K562 (cell line): ENCODE data around the gene MTHFS. TPM values are rescaled to one million over a fixed set of nuclear protein-coding genes. Genes with fewer than 3 reads are reported as not detected.
A peak's percentile ranks its signal among the peaks of the same experiment; 100 is the strongest.

ENCODE experiments used
- BCOR ChIP-seq: fragments of 450-650 bp; IDR thresholded peaks from 2 replicates; pipeline ENCODE4 v1.6.1; 2016
- BRCA1 ChIP-seq, 2 experiments: fragments of 450-650 bp in 1 of 2; sonication (generic) in 1 of 2; formaldehyde crosslinking in 1 of 2; IDR thresholded peaks; 2 replicates each; pipeline versions ENCODE4 v1.5.0 to v1.6.1; 2017 to 2020; ENCODE audit warnings: mild to moderate bottlenecking in 1 of 2, missing genetic modification reagents in 1 of 2
- CXXC5 ChIP-seq: fragments of 250-450 bp; sonication (Bioruptor Pico); IDR thresholded peaks from 2 replicates; pipeline ENCODE4 v1.8.0; 2022; ENCODE audit warnings: inconsistent platforms, mild to moderate bottlenecking, moderate library complexity
- EP400 ChIP-seq: fragments of 450-650 bp; IDR thresholded peaks from 2 replicates; pipeline ENCODE4 v1.6.1; 2017; ENCODE audit warnings: antibody characterized with exemption, mild to moderate bottlenecking, moderate library complexity
- ETS2 ChIP-seq: IDR thresholded peaks from 2 replicates; pipeline ENCODE4 v1.6.1; 2016; ENCODE audit warnings: borderline replicate concordance, missing genetic modification characterization, mild to moderate bottlenecking, moderate library complexity, missing compliant biosample characterization; ENCODE audit not compliant: poor library complexity, severe bottlenecking
- FOS ChIP-seq: IDR thresholded peaks from 3 replicates; pipeline ENCODE4 v1.6.1; 2011; ENCODE audit not compliant: insufficient read length; ENCODE audit errors: extremely low read depth
- GABPB2 ChIP-seq: fragments of 250-450 bp; sonication (Bioruptor Pico); conservative IDR thresholded peaks from 2 replicates; pipeline ENCODE4 v1.5.1; 2021; ENCODE audit warnings: mild to moderate bottlenecking
- HIVEP1 ChIP-seq: fragments of 250-450 bp; sonication (Bioruptor Pico); IDR thresholded peaks from 2 replicates; pipeline ENCODE4 v1.4.0; 2020; ENCODE audit warnings: mild to moderate bottlenecking
- HOXB6 ChIP-seq: fragments of 250-450 bp; sonication (Bioruptor Pico); IDR thresholded peaks from 2 replicates; pipeline ENCODE4 v1.5.1; 2022; ENCODE audit warnings: mild to moderate bottlenecking, borderline replicate concordance
- NFIC ChIP-seq: fragments of 450-650 bp; IDR thresholded peaks from 2 replicates; pipeline ENCODE4 v1.6.1; 2017; ENCODE audit warnings: mild to moderate bottlenecking, inconsistent platforms
- NFRKB ChIP-seq: fragments of 450-650 bp; IDR thresholded peaks from 2 replicates; pipeline ENCODE4 v1.6.1; 2016; ENCODE audit warnings: low read depth
- NR1H2 ChIP-seq: sonication (generic); formaldehyde crosslinking; IDR thresholded peaks from 2 replicates; pipeline ENCODE4 v1.4.0; 2020; ENCODE audit warnings: mild to moderate bottlenecking, missing genetic modification reagents
- RBBP5 ChIP-seq: fragments of 200-600 bp; sonication (generic); IDR thresholded peaks from 2 replicates; pipeline ENCODE4 v1.6.1; 2012; ENCODE audit warnings: borderline replicate concordance, mild to moderate bottlenecking, low read length, control low read depth, inconsistent platforms; ENCODE audit not compliant: insufficient read depth, poor library complexity, severe bottlenecking
- RBM25 ChIP-seq: fragments of 200-400 bp; formaldehyde crosslinking; IDR thresholded peaks from 2 replicates; pipeline ENCODE4 v1.6.1; 2018; ENCODE audit warnings: low read length, low read depth, moderate library complexity; ENCODE audit not compliant: severe bottlenecking
- RBM39 ChIP-seq: fragments of 200-400 bp; formaldehyde crosslinking; optimal IDR thresholded peaks from 2 replicates; pipeline ENCODE3; 2018; ENCODE audit warnings: low read depth, low read length
- SIX5 ChIP-seq, 2 experiments: IDR thresholded peaks; 2 replicates each; pipeline ENCODE4 v1.6.1; 2011; ENCODE audit warnings: low read length in 2 of 2, borderline replicate concordance in 1 of 2, low read depth in 1 of 2, mild to moderate bottlenecking in 1 of 2, moderate library complexity in 1 of 2; ENCODE audit not compliant: insufficient read depth in 1 of 2
- SOX6 ChIP-seq: fragments of 450-650 bp; IDR thresholded peaks from 2 replicates; pipeline ENCODE4 v1.6.1; 2014; ENCODE audit warnings: mild to moderate bottlenecking
- SPI1 ChIP-seq: IDR thresholded peaks from 2 replicates; pipeline ENCODE4 v1.6.1; 2011; ENCODE audit warnings: low read depth, low read length, control low read depth, borderline replicate concordance
- SREBF1 ChIP-seq: fragments of 150-350 bp; IDR thresholded peaks from 2 replicates; pipeline ENCODE4 v1.6.1; 2014; ENCODE audit warnings: antibody characterized with exemption, low read depth, low read length, borderline replicate concordance
- ZNF347 ChIP-seq: fragments of 450-650 bp; formaldehyde crosslinking; IDR thresholded peaks from 2 replicates; pipeline ENCODE4 v1.4.0; 2020; ENCODE audit warnings: low read depth, mild to moderate bottlenecking, moderate library complexity
- ZNF696 ChIP-seq: fragments of 250-450 bp; sonication (Bioruptor Pico); conservative IDR thresholded peaks from 2 replicates; pipeline ENCODE4 v1.4.0; 2020; ENCODE audit warnings: mild to moderate bottlenecking, moderate library complexity
- ZNF699 ChIP-seq: fragments of 250-450 bp; sonication (Bioruptor Pico); IDR thresholded peaks from 2 replicates; pipeline ENCODE4 v1.8.0; 2021; ENCODE audit warnings: mild to moderate bottlenecking, moderate library complexity; ENCODE audit not compliant: insufficient replicate concordance
- polyA plus RNA-seq, 8 experiments: library from polyadenylated mRNA; depleted of rRNA in 4 of 8; stranded (reverse) in 5 of 8; unstranded in 3 of 8; fragments of >200 nt; fragmentation: Nextera tagmentation in 2 of 8; fragmentation: Illumina TruSeq in 1 of 8; extraction: Ambion mirVana in 2 of 8; extraction: Trizol in 1 of 8; gene quantifications; 2 replicates each; pipeline versions ENCODE4 v1.2.1 to v1.2.3, GENCODE V29; 2011 to 2014; ENCODE audit warnings: inconsistent platforms in 1 of 8, missing spikeins in 1 of 8
- total RNA-seq, 7 experiments: library from RNA; depleted of rRNA in 6 of 7; stranded (reverse); fragments of >200 nt in 6 of 7; fragmentation: Illumina TruSeq in 2 of 7; extraction: Trizol in 2 of 7; gene quantifications; 2 replicates each; pipeline versions ENCODE4 v1.2.1 to v1.2.3, GENCODE V29; 2011 to 2021; ENCODE audit warnings: low replicate concordance in 1 of 7
- TF ChIP-seq, protein P1 (sequence below): sonication (generic); formaldehyde crosslinking; IDR thresholded peaks from 2 replicates; pipeline ENCODE4 v1.8.1; 2023; ENCODE audit warnings: mild to moderate bottlenecking, missing genetic modification reagents, moderate library complexity
- TF ChIP-seq, protein P2 (sequence below): conservative IDR thresholded peaks from 2 replicates; pipeline ENCODE4 v1.6.1; 2011; ENCODE audit warnings: low read depth, mild to moderate bottlenecking, low read length; ENCODE audit not compliant: control insufficient read depth
- TF ChIP-seq, protein P3 (sequence below): sonication (generic); formaldehyde crosslinking; IDR thresholded peaks from 2 replicates; pipeline ENCODE4 v1.8.1; 2022; ENCODE audit warnings: missing genetic modification reagents

MTHFS gene
- total and polyA plus RNA-seq, 9 of the 15 experiments (the other 6 are each of a cell fraction or from before 2014, with no cell fraction given): 17.8 to 79.3 (median 41.7) TPM

GRCh38 chr15:79896634-79897379 is at the start of gene MTHFS (continued):
- peak; percentile 53; the same call in 1 of the 2 replicates for TF ChIP-seq BCOR
- TF ChIP-seq, protein P1, sequence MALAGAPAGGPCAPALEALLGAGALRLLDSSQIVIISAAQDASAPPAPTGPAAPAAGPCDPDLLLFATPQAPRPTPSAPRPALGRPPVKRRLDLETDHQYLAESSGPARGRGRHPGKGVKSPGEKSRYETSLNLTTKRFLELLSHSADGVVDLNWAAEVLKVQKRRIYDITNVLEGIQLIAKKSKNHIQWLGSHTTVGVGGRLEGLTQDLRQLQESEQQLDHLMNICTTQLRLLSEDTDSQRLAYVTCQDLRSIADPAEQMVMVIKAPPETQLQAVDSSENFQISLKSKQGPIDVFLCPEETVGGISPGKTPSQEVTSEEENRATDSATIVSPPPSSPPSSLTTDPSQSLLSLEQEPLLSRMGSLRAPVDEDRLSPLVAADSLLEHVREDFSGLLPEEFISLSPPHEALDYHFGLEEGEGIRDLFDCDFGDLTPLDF (CRISPR knock-in tag): no peak
- 0 out of 2 replicates have a peak, but pooled peaks have one; percentile 23 for TF ChIP-seq NFRKB
- peak; percentile 21; the same call in 1 of the 2 replicates for TF ChIP-seq SOX6
- no peak for TF ChIP-seq ZNF699 (CRISPR knock-in tag)
- TF ChIP-seq RBBP5: peak; percentile 76
- TF ChIP-seq, protein P2, sequence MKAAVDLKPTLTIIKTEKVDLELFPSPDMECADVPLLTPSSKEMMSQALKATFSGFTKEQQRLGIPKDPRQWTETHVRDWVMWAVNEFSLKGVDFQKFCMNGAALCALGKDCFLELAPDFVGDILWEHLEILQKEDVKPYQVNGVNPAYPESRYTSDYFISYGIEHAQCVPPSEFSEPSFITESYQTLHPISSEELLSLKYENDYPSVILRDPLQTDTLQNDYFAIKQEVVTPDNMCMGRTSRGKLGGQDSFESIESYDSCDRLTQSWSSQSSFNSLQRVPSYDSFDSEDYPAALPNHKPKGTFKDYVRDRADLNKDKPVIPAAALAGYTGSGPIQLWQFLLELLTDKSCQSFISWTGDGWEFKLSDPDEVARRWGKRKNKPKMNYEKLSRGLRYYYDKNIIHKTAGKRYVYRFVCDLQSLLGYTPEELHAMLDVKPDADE: peak; percentile 50; the same call in 1 of the 2 replicates
- no peak for TF ChIP-seq ETS2
- TF ChIP-seq GABPB2: no peak
- no peak for TF ChIP-seq SREBF1
- no peak for TF ChIP-seq HIVEP1 (CRISPR knock-in tag)
- TF ChIP-seq, protein P3, sequence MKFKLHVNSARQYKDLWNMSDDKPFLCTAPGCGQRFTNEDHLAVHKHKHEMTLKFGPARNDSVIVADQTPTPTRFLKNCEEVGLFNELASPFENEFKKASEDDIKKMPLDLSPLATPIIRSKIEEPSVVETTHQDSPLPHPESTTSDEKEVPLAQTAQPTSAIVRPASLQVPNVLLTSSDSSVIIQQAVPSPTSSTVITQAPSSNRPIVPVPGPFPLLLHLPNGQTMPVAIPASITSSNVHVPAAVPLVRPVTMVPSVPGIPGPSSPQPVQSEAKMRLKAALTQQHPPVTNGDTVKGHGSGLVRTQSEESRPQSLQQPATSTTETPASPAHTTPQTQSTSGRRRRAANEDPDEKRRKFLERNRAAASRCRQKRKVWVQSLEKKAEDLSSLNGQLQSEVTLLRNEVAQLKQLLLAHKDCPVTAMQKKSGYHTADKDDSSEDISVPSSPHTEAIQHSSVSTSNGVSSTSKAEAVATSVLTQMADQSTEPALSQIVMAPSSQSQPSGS (CRISPR knock-in tag): no peak
- no peak for TF ChIP-seq HOXB6
- peak; percentile 88 for TF ChIP-seq CXXC5 (CRISPR knock-in tag)
- no peak for TF ChIP-seq FOS
- TF ChIP-seq SPI1: no peak
- TF ChIP-seq ZNF347 (CRISPR knock-in tag): no peak
- no peak for TF ChIP-seq SIX5 (IDR thresholded peaks at IDR 0.05; ENCODE audit: borderline replicate concordance in 1 of 2, insufficient read depth in 1 of 2, low read depth in 1 of 2, low read length in 2 of 2)
- no peak for TF ChIP-seq ZNF696 (CRISPR knock-in tag)
- peak; percentile 95 for TF ChIP-seq EP400
- no peak for TF ChIP-seq NR1H2 (CRISPR knock-in tag)
- 0 out of 2 replicates have a peak, but pooled peaks have one; percentile 56 for TF ChIP-seq NFIC
- TF ChIP-seq RBM39: no peak
- TF ChIP-seq BRCA1 (IDR thresholded peaks at IDR 0.05): no peak
- TF ChIP-seq BRCA1 (CRISPR knock-in tag; IDR thresholded peaks at IDR 0.05): 0 out of 2 replicates have a peak, but pooled peaks have one; percentile 52
- TF ChIP-seq RBM25: peak; percentile 30
